ENCODE measurements around the gene COA8. TPM values are rescaled to one million over a fixed set of nuclear protein-coding genes. Genes with fewer than 3 reads are reported as not detected.

The COA8 gene
- total and polyA plus RNA-seq, 2 donors from 2014 or later: 40.7 to 65.1 TPM

DNA sequence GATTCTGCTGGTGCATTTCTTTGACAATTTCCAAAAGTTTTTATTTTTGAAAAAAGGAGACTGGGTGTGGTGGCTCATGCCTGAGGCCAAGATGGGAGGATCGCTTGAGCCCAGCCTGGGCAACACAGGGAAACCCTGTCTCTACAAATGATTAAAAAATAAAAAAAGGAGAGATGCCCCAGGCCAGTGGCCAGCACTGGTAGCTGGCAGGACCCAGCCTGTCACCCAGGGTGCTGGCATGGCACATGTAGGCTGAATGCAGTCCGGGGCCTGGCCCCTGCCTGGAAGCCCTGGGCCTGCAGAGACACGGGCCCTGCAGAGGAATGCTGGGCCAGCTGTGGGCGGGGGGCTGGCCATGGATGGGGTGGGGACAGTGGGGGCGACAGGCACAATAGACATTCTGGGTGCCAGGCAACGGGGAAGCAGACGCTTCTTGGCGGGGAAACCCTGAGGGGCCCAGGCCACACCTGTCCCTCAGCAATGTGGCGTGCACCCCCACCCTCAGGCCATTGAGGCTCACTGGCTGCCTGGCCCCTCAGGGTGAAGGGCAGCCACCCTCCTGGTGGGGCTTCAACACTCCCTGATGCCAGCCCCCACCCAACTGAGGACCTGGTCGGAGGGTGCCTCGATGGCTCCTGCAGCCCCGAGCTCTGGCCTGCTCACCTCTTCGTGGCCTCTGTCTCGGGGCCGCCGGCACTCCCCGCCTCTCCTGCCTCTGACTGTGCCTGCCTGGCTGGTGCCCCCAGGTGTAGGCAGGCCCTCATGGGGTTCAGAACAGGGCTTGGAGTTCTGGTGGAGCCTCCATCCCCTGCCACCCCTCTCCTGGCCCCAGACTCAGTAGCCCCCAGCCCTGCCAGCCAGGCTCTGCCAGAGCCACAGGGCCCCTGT, 21.7 kb upstream of the COA8 start:
- no peak overlapping the region for H3K4me3 ChIP-seq (ENCODE audit: low read length in 3 of 3)
- FAIRE-seq (no peak), DNase-seq (peak in 2 of 5 donors; percentile 1 to 78)
- no peak overlapping the region for H3K9ac ChIP-seq (ENCODE audit: low read length in 3 of 3)
- H3K36me3 ChIP-seq (ENCODE audit: control insufficient read depth in 2 of 3, insufficient read depth in 3 of 3, low read length in 3 of 3): no peaks in the 10 kb centered on the region
- TF ChIP-seq, protein P1, sequence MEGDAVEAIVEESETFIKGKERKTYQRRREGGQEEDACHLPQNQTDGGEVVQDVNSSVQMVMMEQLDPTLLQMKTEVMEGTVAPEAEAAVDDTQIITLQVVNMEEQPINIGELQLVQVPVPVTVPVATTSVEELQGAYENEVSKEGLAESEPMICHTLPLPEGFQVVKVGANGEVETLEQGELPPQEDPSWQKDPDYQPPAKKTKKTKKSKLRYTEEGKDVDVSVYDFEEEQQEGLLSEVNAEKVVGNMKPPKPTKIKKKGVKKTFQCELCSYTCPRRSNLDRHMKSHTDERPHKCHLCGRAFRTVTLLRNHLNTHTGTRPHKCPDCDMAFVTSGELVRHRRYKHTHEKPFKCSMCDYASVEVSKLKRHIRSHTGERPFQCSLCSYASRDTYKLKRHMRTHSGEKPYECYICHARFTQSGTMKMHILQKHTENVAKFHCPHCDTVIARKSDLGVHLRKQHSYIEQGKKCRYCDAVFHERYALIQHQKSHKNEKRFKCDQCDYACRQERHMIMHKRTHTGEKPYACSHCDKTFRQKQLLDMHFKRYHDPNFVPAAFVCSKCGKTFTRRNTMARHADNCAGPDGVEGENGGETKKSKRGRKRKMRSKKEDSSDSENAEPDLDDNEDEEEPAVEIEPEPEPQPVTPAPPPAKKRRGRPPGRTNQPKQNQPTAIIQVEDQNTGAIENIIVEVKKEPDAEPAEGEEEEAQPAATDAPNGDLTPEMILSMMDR (IDR thresholded peaks at IDR 0.05; ENCODE audit: borderline replicate concordance, extremely low read depth, insufficient read depth): no peak
- no peak overlapping the region for H3K27ac ChIP-seq (ENCODE audit: low read depth in 2 of 2, low read length in 2 of 2)
- peaks cover 0 to 15% (median 0%) of the 10 kb centered on the region in 3 donors for H3K4me1 ChIP-seq (ENCODE audit: control insufficient read depth in 2 of 3, insufficient read depth in 2 of 3, low read depth in 1 of 3, low read length in 3 of 3)
- no peaks in the 10 kb centered on the region for H3K9me3 ChIP-seq (ENCODE audit: control insufficient read depth in 2 of 3, insufficient read depth in 1 of 3, low read length in 3 of 3)
- intact Hi-C loops (cut with DNase I): no loop called here
- H3K27me3 ChIP-seq (ENCODE audit: control insufficient read depth, insufficient read depth, low read length): no peaks in the 10 kb centered on the region

DNA sequence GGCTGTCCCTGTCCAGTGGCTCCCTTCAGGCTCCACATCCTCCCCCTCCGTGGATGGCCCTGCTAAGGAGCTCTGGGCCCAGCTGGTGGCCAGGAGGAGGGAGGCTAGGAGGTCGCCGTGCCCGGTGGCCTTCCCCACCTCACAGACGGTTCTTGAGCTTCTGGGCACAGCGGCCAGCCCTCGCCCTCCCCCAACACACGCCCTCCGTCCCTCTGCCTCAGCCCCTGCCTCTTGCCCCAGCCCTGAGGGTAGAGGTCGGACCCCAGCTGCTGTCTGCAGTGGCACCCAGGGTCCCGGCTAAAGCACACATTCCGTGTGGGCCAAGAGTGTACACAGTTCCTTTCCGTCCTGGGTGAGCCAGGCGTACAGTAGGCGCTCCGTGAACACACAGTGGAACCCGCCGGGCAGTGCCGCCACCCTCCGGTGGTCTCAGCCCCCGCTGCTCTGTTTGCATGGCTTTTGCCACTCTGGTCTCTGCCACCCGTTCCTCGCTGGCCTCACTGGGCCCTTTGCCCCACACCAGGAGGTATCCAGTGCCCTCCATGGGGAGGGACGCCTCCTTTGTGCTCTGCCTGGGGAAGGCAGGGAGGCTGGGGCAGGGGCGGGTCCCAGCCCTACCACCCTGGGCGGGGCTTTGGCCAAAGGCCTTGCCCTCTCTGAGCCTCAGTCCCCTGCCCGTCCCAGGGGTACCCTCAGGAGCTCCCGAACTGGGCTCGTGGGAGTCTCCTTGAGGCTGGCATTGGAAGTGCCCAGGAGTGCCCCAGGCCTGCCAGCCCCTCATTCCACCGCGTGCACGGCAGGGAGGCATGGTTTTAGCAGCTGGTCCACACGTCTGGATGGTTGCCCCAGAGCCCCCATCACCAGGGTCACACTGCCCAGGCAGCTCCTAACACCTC, 20.8 kb upstream of the COA8 start:
- Histone ChIP-seq H3K4me3 (ENCODE audit: low read length in 3 of 3) (no peak overlapping the region), H3K36me3 (ENCODE audit: control insufficient read depth in 2 of 3, insufficient read depth in 3 of 3, low read length in 3 of 3) (no peaks in the 10 kb centered on the region), H3K27me3 (ENCODE audit: control insufficient read depth, insufficient read depth, low read length) (no peaks in the 10 kb centered on the region), H3K9ac (ENCODE audit: low read length in 3 of 3) (no peak overlapping the region), H3K27ac (ENCODE audit: low read depth in 2 of 2, low read length in 2 of 2) (no peak overlapping the region), H3K4me1 (ENCODE audit: control insufficient read depth in 2 of 3, insufficient read depth in 2 of 3, low read depth in 1 of 3, low read length in 3 of 3) (peaks cover 0 to 15% (median 0%) of the 10 kb centered on the region in 3 donors), H3K9me3 (ENCODE audit: control insufficient read depth in 2 of 3, insufficient read depth in 1 of 3, low read length in 3 of 3) (no peaks in the 10 kb centered on the region)
- TF ChIP-seq, protein P1 (IDR thresholded peaks at IDR 0.05; ENCODE audit: borderline replicate concordance, extremely low read depth, insufficient read depth): no peak
- intact Hi-C loops (cut with DNase I): no loop called here
- DNase-seq (peak in 3 of 5 donors; percentile 47 to 72 (median 70)), FAIRE-seq (no peak)

DNA sequence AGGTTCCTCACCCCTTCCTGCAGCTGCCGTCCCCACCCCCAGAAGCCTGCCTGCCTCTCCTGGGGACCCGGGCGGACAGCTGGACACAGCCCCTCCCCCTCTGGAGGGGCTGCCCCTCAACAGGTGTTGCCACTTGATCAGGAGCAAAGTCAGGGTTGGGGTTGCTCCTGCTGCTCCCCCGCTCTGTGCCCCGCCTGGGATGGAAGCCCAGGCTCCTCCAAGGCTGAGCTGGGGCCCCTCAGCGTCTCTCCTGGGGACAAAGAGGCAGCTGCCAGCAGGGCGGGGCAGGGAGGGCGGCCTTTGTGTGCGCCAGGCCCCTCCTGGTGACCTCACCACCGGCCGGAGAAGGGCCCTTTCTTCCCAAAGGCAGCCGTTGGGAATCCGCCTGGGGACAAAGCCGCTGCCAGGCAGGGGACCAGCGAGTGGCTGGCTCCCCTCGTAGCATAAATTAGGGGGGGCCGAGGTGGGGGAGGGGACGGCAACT, 20.1 kb upstream of the COA8 start:
- H3K27ac ChIP-seq (ENCODE audit: low read depth in 2 of 2, low read length in 2 of 2): no peak overlapping the region

More for the DNA sequence above, 20.1 kb upstream of the COA8 start:
- DNase-seq (peak in 4 of 5 donors; percentile 65 to 87 (median 81)), FAIRE-seq (no peak)
- Histone ChIP-seq H3K4me3 (ENCODE audit: low read length in 3 of 3) (no peak overlapping the region), H3K9ac (ENCODE audit: low read length in 3 of 3) (no peak overlapping the region), H3K36me3 (ENCODE audit: control insufficient read depth in 2 of 3, insufficient read depth in 3 of 3, low read length in 3 of 3) (no peaks in the 10 kb centered on the region), H3K27me3 (ENCODE audit: control insufficient read depth, insufficient read depth, low read length) (no peaks in the 10 kb centered on the region), H3K9me3 (ENCODE audit: control insufficient read depth in 2 of 3, insufficient read depth in 1 of 3, low read length in 3 of 3) (no peaks in the 10 kb centered on the region), H3K4me1 (ENCODE audit: control insufficient read depth in 2 of 3, insufficient read depth in 2 of 3, low read depth in 1 of 3, low read length in 3 of 3) (peaks cover 0 to 15% (median 0%) of the 10 kb centered on the region in 3 donors)
- TF ChIP-seq, protein P1 (IDR thresholded peaks at IDR 0.05; ENCODE audit: borderline replicate concordance, extremely low read depth, insufficient read depth): no peak
- intact Hi-C loops (cut with DNase I): no loop called here

All from kidney (tissue), 14 donors.